Fibroblast of skin of left quadriceps (primary cell): ENCODE measurements around the gene CDKN2B-AS1.
"Not testable (repeated sequence)": the region's sequence is repeated elsewhere in the genome, so short reads cannot be mapped to it uniquely, and the experiment has no call there.

Source experiments
- DNase-seq, 2 experiments: peaks; one replicate each; pipeline ENCODE4 v3.0.0-alpha.2; 2013; ENCODE audit warnings: low read depth in 2 of 2

Gene CDKN2B-AS1

DNA sequence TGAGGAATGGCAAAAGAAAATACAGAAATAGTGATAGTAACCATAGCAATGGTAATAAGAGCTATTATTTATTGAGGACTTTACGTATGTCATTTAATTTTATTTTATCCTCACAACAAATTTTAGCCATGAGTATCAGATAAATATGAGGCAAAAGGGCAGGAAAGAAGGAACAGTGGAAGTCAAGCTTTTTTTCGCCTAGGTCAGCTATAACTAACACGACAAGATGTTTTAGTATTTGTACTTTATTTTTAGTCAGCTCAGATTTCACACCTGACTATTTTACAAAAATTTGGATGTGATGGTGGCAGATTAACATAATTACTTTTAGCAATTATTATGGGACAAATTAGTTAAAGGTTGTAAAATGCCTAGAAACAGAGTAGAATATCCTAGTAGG, 49.3 kb downstream of the CDKN2B-AS1 start:
- no peak for DNase-seq

DNA sequence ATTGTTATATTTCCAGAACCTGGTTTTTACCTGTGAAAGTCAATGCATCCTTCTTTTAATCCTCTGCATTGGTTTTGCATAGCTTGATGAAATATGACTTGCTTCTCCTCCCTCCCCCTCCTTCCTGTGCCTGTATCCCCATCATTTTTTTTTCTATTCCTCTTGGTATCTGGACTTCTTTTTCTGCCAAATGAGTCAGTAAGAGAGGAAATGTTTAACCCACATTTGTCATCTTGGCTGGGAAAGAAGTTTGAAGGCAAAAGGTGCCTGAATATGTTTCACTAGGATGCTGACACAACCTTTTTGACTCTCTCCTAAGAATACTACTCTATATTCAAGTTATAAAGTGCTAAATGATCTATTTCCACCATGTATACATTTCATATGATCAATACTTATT, 50.0 kb downstream of the CDKN2B-AS1 start:
- peak; percentile 60 for DNase-seq

- DNase-seq, result no peak
Observed at GRCh38 chr9:22045423-22045822, 50.8 kb downstream of the CDKN2B-AS1 start.

GRCh38 chr9:22046243-22046885, 51.8 kb downstream of the CDKN2B-AS1 start:
- no peak for DNase-seq

GRCh38 chr9:22047596-22047995, 53.0 kb downstream of the CDKN2B-AS1 start:
- DNase-seq, result no peak

GRCh38 chr9:22049411-22049810, 54.8 kb downstream of the CDKN2B-AS1 start:
- no peak for DNase-seq

DNA sequence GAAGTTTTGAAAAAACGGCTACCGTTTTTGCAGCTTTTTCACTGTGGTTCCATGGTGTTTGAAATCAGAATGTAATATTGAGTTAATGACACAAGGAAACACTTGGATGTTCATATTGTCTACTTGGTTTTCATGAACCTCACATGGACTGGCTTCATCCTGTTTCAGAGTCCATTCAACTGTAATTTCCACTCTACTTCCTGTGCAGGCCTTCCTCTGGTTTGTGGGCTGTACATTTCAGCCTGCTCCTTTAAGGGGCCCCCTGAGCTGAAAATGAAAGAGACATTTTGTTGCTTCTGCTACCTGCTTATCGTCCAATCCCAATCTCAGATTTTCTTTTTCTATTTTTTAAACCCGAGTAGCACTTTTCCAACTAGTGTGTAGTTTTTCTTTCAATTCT, 56.3 kb downstream of the CDKN2B-AS1 start:
- DNase-seq, result no peak

GRCh38 chr9:22052376-22052945, 57.9 kb downstream of the CDKN2B-AS1 start:
- DNase-seq, result peak; percentile 92

DNA sequence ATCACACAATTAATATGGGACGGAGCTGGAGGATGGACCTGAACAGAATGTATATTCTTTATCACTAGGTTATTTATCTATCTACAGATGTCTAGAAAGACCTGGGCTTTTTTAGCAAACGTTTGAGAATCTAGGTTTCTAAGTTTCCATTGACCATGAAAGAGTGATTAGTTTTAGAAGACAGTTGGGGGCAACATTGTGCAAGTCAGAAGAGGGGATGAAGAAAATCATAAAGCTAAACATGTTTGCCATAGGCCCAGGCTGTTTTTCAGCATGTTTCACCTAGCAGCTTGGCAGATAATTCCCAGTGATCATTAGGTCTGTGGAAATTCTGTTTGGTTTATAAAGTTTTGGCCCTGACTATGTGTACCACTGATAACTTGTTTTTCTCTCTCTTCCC, 58.6 kb downstream of the CDKN2B-AS1 start:
- no peak for DNase-seq

GRCh38 chr9:22054076-22054475, 59.5 kb downstream of the CDKN2B-AS1 start:
- DNase-seq, result no peak

- DNase-seq, result no peak
Observed at GRCh38 chr9:22054529-22054928, 59.9 kb downstream of the CDKN2B-AS1 start.

GRCh38 chr9:22055090-22055489, 60.5 kb downstream of the CDKN2B-AS1 start:
- DNase-seq, result no peak

GRCh38 chr9:22056402-22056801, 61.8 kb downstream of the CDKN2B-AS1 start:
- DNase-seq, result no peak

DNA sequence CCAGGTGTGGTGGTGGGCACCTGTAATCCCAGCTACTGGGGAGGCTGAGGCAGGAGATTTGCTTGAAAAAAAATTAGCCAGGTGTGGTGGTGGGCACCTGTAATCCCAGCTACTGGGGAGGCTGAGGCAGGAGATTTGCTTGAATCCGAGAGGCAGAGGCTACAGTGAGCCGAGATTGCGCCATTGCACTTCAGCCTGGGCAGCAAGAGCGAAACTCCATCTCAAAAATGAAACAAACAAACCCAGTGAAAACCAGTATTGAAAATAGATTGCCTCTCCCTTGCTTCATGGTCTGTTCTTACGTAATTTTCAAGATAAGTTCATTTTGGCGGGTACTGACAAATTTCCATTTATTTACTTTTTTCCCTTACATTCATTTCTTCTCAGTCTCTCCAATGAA, 63.4 kb downstream of the CDKN2B-AS1 start:
- not testable (repeated sequence) for DNase-seq

DNA sequence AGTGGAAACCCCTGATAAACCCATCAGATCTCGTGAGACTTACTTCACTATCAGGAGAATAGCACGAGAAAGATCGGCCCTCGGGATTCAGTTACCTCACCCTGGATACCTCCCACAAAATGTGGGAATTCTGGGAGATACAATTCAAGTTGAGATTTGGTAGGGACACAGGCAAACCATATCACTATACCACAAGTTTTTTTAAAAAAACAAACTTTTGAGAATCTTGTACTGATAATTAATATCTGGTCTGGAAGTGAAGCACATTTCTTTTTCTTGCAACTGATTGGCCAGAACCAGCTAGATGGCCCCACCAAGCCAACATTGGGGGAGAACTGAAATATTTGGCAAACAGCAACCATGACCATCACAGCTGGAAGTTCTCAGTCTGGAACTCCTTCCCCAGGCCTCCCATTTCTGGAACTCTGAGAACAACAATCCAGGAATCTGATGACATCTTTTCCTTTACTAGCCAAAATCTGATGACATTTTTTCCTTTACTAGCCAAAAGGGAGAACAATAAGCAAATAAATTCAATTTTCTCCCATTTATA, 66.3 kb downstream of the CDKN2B-AS1 start:
- DNase-seq, result no peak

GRCh38 chr9:22064957-22065356, 70.4 kb downstream of the CDKN2B-AS1 start:
- DNase-seq, result no peak

DNA sequence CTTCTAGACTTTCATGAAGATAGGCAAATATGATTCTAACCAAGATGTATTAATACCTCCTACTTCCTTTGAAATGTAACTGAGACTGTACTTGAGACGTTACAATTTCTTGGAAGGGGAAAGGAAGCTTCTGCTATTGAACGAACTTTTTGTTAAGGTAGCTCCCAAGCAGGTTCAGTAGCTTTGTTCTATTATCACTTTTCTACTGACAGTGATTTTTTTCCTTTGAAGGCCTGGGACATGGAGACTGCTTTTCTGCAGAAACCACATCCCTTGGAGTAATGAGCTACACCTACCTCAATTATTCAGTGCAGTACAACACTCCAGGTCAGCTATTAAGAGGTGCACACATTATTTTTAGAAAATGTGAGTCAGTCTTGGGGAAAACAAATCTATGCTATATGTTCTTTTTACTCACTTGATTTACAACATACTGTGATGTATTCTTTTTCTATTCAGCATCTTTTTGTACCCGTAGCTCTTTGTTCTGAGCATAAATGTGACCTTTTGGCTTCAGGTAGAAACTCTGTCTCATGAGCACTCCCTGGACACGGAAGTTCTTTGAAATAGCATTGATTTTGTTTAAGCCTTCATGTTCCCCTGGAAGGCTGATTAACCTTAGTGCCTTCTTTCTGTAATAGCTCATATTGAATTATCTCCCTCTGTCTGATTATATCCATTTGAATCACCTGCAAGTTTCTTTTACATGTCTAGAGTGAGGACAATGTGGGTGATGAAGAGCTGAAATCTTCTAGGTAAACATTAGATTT, 71.0 kb downstream of the CDKN2B-AS1 start:
- DNase-seq, result no peak

GRCh38 chr9:22067196-22067595, 72.6 kb downstream of the CDKN2B-AS1 start:
- DNase-seq, result no peak

DNA sequence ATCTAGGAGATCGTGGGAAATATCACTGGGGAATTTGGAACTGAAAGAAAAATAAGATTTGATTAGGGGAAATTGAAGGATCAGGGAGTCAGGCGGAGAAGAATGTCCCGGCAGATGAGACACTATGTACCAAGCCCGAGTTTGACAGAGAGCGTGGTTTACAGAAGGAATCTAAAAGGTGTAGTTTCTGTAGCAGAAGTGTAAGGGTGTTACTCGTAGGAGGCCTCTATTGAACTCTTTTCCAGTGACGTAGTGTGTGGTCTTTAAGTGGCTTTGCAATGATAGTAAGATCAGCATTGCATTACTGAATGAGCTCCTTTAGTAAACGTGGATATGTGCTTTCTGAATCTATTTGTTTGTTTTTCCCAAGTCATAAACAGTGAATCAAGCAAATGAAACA, 73.8 kb downstream of the CDKN2B-AS1 start:
- DNase-seq, result no peak

- DNase-seq, result no peak
Observed at GRCh38 chr9:22073349-22073748, 78.8 kb downstream of the CDKN2B-AS1 start.

DNA sequence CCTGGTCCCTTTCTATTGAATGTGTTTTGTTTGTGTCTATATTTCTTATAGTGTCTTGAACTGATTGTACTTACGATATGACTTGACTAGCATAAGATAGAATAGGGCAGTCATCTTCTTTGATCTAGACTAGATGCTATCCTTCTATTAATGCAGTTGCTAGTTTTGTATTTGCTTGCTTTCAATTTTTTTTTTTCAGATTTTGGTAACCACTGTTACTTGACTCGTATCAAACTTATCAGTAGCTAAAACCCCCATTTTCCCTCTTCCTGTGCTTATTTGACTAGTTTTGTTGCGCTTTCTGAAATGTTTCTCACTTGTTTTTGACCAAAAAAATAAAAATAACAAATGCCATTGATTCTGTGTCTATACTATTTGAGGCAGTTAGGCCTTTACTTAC, 83.5 kb downstream of the CDKN2B-AS1 start:
- DNase-seq, result no peak

GRCh38 chr9:22079873-22080341, 85.3 kb downstream of the CDKN2B-AS1 start:
- peak in 1 of 2 experiments; percentile 32 for DNase-seq
